Liver (tissue), 9 donors: ENCODE measurements around the gene FETUB. TPM values are rescaled to one million over a fixed set of nuclear protein-coding genes. Genes with fewer than 3 reads are reported as not detected.

Experiments used
- DNase-seq: peaks from one replicate; pipeline ENCODE4 v3.0.0-alpha.2; 2017; ENCODE audit warnings: low spot score
- H3K27ac ChIP-seq, 2 donors: one replicate each; pipeline ENCODE4 v1.7.0; 2013; ENCODE audit warnings: inconsistent platforms in 2 of 2, low read length in 2 of 2, control low read depth in 1 of 2, low read depth in 1 of 2, mild to moderate bottlenecking in 1 of 2
- H3K27me3 ChIP-seq, 4 donors: one replicate each; pipeline versions ENCODE4 v1.6.1 to v1.7.0; 2013; ENCODE audit warnings: low read length in 3 of 4, inconsistent platforms in 1 of 4, mild to moderate bottlenecking in 1 of 4, moderate library complexity in 1 of 4; ENCODE audit not compliant: control insufficient read depth in 4 of 4, insufficient read depth in 4 of 4
- H3K36me3 ChIP-seq, 4 donors: one replicate each; pipeline versions ENCODE4 v1.6.1 to v1.7.0; 2013; ENCODE audit warnings: low read length in 3 of 4, mild to moderate bottlenecking in 3 of 4, low read depth in 1 of 4, moderate library complexity in 1 of 4; ENCODE audit not compliant: control insufficient read depth in 4 of 4, insufficient read depth in 3 of 4
- H3K4me1 ChIP-seq, 4 donors: one replicate each; pipeline versions ENCODE4 v1.6.1 to v1.7.0; 2013; ENCODE audit warnings: low read length in 3 of 4, mild to moderate bottlenecking in 3 of 4, moderate library complexity in 1 of 4; ENCODE audit not compliant: control insufficient read depth in 4 of 4, insufficient read depth in 4 of 4
- H3K4me3 ChIP-seq, 3 donors: one replicate each; pipeline versions ENCODE4 v1.6.1 to v1.7.0; 2013; ENCODE audit warnings: low read length in 3 of 3, control low read depth in 1 of 3, low read depth in 1 of 3, mild to moderate bottlenecking in 1 of 3
- H3K9ac ChIP-seq, 2 donors: one replicate each; pipeline ENCODE4 v1.7.0; 2013; ENCODE audit warnings: low read length in 2 of 2, mild to moderate bottlenecking in 2 of 2, moderate library complexity in 2 of 2, control low read depth in 1 of 2, low read depth in 1 of 2
- H3K9me3 ChIP-seq, 4 donors: one replicate each; pipeline versions ENCODE4 v1.6.1 to v1.7.0; 2013; ENCODE audit warnings: low read length in 3 of 4; ENCODE audit not compliant: control insufficient read depth in 4 of 4
- CTCF ChIP-seq: fragments of 150-350 bp; IDR thresholded peaks from 2 replicates; pipeline ENCODE4 v1.5.1; 2017; ENCODE audit warnings: improper control_type of control experiment, low read depth, low read length; ENCODE audit not compliant: missing input control
- EGR1 ChIP-seq, 2 donors: IDR thresholded peaks; 2 replicates each; pipeline ENCODE4 v1.6.1; 2016 to 2018; ENCODE audit warnings: antibody characterized with exemption in 2 of 2, low read depth in 2 of 2
- GABPA ChIP-seq, 2 donors: IDR thresholded peaks in 1 of 2; conservative IDR thresholded peaks in 1 of 2; 2 replicates each; pipeline ENCODE4 v1.6.1; 2016; ENCODE audit warnings: antibody characterized with exemption in 2 of 2, mild to moderate bottlenecking in 1 of 2, moderate library complexity in 1 of 2
- HNF4A ChIP-seq, 2 donors: conservative IDR thresholded peaks; 2 replicates each; pipeline ENCODE4 v1.6.1; 2016; ENCODE audit warnings: antibody characterized with exemption in 2 of 2, mild to moderate bottlenecking in 2 of 2
- JUND ChIP-seq, 2 donors: IDR thresholded peaks; 2 replicates each; pipeline ENCODE4 v1.6.1; 2016; ENCODE audit warnings: antibody characterized with exemption in 2 of 2
- MAX ChIP-seq: IDR thresholded peaks from 2 replicates; pipeline ENCODE4 v1.6.1; 2016; ENCODE audit warnings: antibody characterized with exemption
- RAD21 ChIP-seq, 2 donors: IDR thresholded peaks; 2 replicates each; pipeline ENCODE4 v1.6.1; 2016; ENCODE audit warnings: antibody characterized with exemption in 2 of 2, mild to moderate bottlenecking in 2 of 2
- REST ChIP-seq: IDR thresholded peaks from 2 replicates; pipeline ENCODE4 v1.6.1; 2016; ENCODE audit warnings: antibody characterized with exemption, mild to moderate bottlenecking
- RXRA ChIP-seq, 2 donors: IDR thresholded peaks; 2 replicates each; pipeline ENCODE4 v1.6.1; 2017 to 2018; ENCODE audit warnings: antibody characterized with exemption in 2 of 2, mild to moderate bottlenecking in 1 of 2
- SP1 ChIP-seq: IDR thresholded peaks from 2 replicates; pipeline ENCODE4 v1.6.1; 2018; ENCODE audit warnings: antibody characterized with exemption, mild to moderate bottlenecking
- TAF1 ChIP-seq: conservative IDR thresholded peaks from 2 replicates; pipeline ENCODE4 v1.6.1; 2016; ENCODE audit warnings: antibody characterized with exemption, mild to moderate bottlenecking
- YY1 ChIP-seq: IDR thresholded peaks from 2 replicates; pipeline ENCODE4 v1.6.1; 2016; ENCODE audit warnings: antibody characterized with exemption, mild to moderate bottlenecking
- ZBTB33 ChIP-seq: IDR thresholded peaks from 2 replicates; pipeline ENCODE4 v1.6.1; 2016; ENCODE audit warnings: antibody characterized with exemption
- WGBS: extraction: QIAGEN DNeasy Blood & Tissue Kit; methylation state at CpG from one replicate; pipeline ENCODE4 v1.1.7; 2013; 5-methylcytosine and 5-hydroxymethylcytosine counted together
- polyA plus RNA-seq, 2 donors: library from polyadenylated mRNA; stranded (reverse) in 1 of 2; unstranded in 1 of 2; fragments of 200-250 nt in 1 of 2; fragments of >200 nt in 1 of 2; fragmentation: Nextera tagmentation in 1 of 2; extraction: Ambion mirVana in 1 of 2; gene quantifications; one replicate each; pipeline versions ENCODE4 v1.2.1 to v1.2.3, GENCODE V29; 2013 to 2015
- total RNA-seq, 2 donors: library from RNA; depleted of rRNA; stranded (reverse); fragments of >200 nt; gene quantifications; one replicate each; pipeline ENCODE4 v1.2.3, GENCODE V29; 2014
- donor health status: healthy.
- donor health status: healthy.
- donor health status: healthy.
- donor health status: healthy.
- donor health status: healthy.

FETUB gene
- total and polyA plus RNA-seq, 4 donors, result 3.1 to 28.6 (median 9.4) TPM

DNA sequence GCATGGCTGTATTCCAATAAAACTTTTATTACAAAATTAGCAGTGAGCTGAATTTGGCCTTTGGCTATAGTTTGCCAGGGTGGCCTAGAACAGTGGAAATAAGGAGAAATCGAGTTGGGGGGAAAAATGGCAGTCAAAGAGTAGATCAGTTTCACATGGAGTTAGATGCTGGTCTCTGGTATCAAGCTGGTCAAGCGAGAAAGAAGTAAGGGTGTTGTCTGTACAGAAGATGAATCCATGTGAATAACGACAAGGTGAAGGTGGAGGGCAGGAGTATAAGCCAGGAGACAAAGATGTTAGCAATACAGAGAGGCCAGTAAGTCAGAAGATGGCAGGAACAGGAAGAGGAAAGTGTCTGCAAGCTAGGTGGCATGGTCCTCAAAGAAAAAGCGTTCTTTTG is 15.6 kb upstream of the FETUB start:
- peaks cover 0 to 7% (median 6%) of the 10 kb centered on the region in 4 donors for H3K36me3 ChIP-seq
- H3K9ac ChIP-seq, result no peak overlapping the region
- H3K27me3 ChIP-seq, result no peaks in the 10 kb centered on the region
- TF ChIP-seq SP1, result no peak
- no peak for TF ChIP-seq YY1
- no peak for TF ChIP-seq MAX
- TF ChIP-seq GABPA (IDR thresholded peaks at IDR 0.05 in 1 of 2, conservative IDR thresholded peaks at IDR 0.05 in 1 of 2), result no peak
- TF ChIP-seq EGR1 (IDR thresholded peaks at IDR 0.05; ENCODE audit: low read depth in 2 of 2), result no peak
- TF ChIP-seq ZBTB33, result no peak
- TF ChIP-seq CTCF, result no peak
- TF ChIP-seq JUND (IDR thresholded peaks at IDR 0.05), result no peak
- 87% methylated on average over 4 of the region's 4 CpGs for WGBS
- DNase-seq, result no peak
- no peak overlapping the region for H3K4me3 ChIP-seq
- H3K27ac ChIP-seq, result no peak overlapping the region
- H3K9me3 ChIP-seq, result no peaks in the 10 kb centered on the region
- peaks cover 0 to 4% (median 2%) of the 10 kb centered on the region in 4 donors for H3K4me1 ChIP-seq

DNA sequence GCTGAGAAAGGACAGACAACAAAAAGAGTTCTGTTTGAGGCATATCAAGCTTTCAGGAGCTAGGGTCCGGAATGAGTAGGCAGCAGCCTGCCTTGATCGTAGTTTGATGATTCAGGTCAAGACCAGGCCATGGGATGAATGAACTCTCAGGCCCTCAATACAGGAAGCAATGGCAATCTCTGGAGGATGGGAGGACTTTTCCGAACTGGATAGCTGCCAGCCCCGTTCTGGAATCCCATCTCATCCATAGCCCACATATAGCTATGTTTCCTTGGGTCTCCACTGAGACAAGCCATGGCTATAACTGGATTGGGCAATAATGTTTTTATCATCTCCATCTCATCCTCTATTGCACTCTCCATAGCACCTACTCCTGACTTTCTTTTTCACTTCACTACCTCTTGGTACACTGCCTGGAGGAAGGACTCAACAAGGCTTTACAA is 14.6 kb upstream of the FETUB start:
- Histone ChIP-seq H3K4me3 (no peak overlapping the region), H3K27ac (no peak overlapping the region), H3K4me1 (peaks cover 0 to 7% (median 2%) of the 10 kb centered on the region in 4 donors), H3K9ac (no peak overlapping the region), H3K9me3 (no peaks in the 10 kb centered on the region), H3K27me3 (no peaks in the 10 kb centered on the region), H3K36me3 (no peaks in the 10 kb centered on the region)
- DNase-seq, result no peak
- peak; percentile 52 to 81 for TF ChIP-seq RXRA (IDR thresholded peaks at IDR 0.05)
- TF ChIP-seq RAD21 (IDR thresholded peaks at IDR 0.05), result no peak
- 28% methylated on average over 4 of the region's 4 CpGs for WGBS

GRCh38 chr3:186626254-186626847 is 13.8 kb upstream of the FETUB start:
- no peak overlapping the region for H3K4me3 ChIP-seq
- no peaks in the 10 kb centered on the region for H3K36me3 ChIP-seq
- 61% methylated on average over 7 of the region's 7 CpGs for WGBS
- no peak for DNase-seq
- no peak overlapping the region for H3K27ac ChIP-seq
- TF ChIP-seq EGR1 (IDR thresholded peaks at IDR 0.05; ENCODE audit: low read depth in 2 of 2), result no peak
- TF ChIP-seq ZBTB33, result no peak
- TF ChIP-seq REST, result no peak
- no peak for TF ChIP-seq TAF1
- no peak for TF ChIP-seq RXRA (IDR thresholded peaks at IDR 0.05)
- no peak for TF ChIP-seq SP1
- no peak for TF ChIP-seq HNF4A (conservative IDR thresholded peaks at IDR 0.05)
- TF ChIP-seq RAD21 (IDR thresholded peaks at IDR 0.05), result no peak
- no peak for TF ChIP-seq GABPA (IDR thresholded peaks at IDR 0.05 in 1 of 2, conservative IDR thresholded peaks at IDR 0.05 in 1 of 2)
- no peak for TF ChIP-seq YY1
- H3K27me3 ChIP-seq, result no peaks in the 10 kb centered on the region
- H3K9ac ChIP-seq, result no peak overlapping the region
- no peaks in the 10 kb centered on the region for H3K9me3 ChIP-seq
- H3K4me1 ChIP-seq, result peaks cover 2 to 14% (median 5%) of the 10 kb centered on the region in 4 donors
